Right cardiac atrium (tissue), 5 donors: ENCODE measurements around the gene RETREG1. TPM values are rescaled to one million over a fixed set of nuclear protein-coding genes. Genes with fewer than 3 reads are reported as not detected.
"Not testable (repeated sequence)": the region's sequence is repeated elsewhere in the genome, so short reads cannot be mapped to it uniquely, and the experiment has no call there.

ENCODE experiments used
- ATAC-seq, 2 donors: fragments of 200-7000 bp; cut with Tn5 transposase; one replicate each; pipeline versions ENCODE4 v1.8.0 to v1.9.1; 2020; ENCODE audit warnings: moderate library complexity in 2 of 2, mild to moderate bottlenecking in 1 of 2
- DNase-seq, 3 donors: peaks; one replicate each; pipeline ENCODE4 v3.0.0-alpha.2; 2020
- H3K27ac ChIP-seq: one replicate; pipeline ENCODE4 v1.5.1; 2013; ENCODE audit warnings: mild to moderate bottlenecking, low read length, control low read depth, moderate library complexity
- H3K27me3 ChIP-seq: one replicate; pipeline ENCODE4 v1.6.1; 2013; ENCODE audit not compliant: control insufficient read depth, insufficient read depth
- H3K4me1 ChIP-seq: one replicate; pipeline ENCODE4 v1.6.1; 2013; ENCODE audit warnings: low read length; ENCODE audit not compliant: control insufficient read depth, insufficient read depth
- H3K4me3 ChIP-seq: one replicate; pipeline ENCODE4 v1.5.1; 2013; ENCODE audit warnings: low read length, control low read depth
- H3K9me3 ChIP-seq: one replicate; pipeline ENCODE4 v1.6.1; 2013; ENCODE audit warnings: low read length; ENCODE audit not compliant: control insufficient read depth
- WGBS: extraction: QIAGEN DNeasy Blood & Tissue Kit; methylation state at CpG from one replicate; pipeline ENCODE4 v1.1.7; 2013; 5-methylcytosine and 5-hydroxymethylcytosine counted together
- intact Hi-C, 4 donors: fragments of 100-400 bp; cut with DNase I; formaldehyde crosslinking; loops; one replicate each; pipeline versions ENCODE4 v1.11.0 to v1.14.0; 2022 to 2023
- polyA plus RNA-seq: library from polyadenylated mRNA; stranded (reverse); fragments of 200-250 nt; gene quantifications from one replicate; pipeline ENCODE4 v1.2.3, GENCODE V29; 2013
- total RNA-seq, 4 donors: library from RNA; stranded (reverse); fragmentation: NEBNext Ultra II Directional; extraction: Animal tissue kit (Norgen Biotek cat#: 25700); gene quantifications; one replicate each; pipeline ENCODE4 v1.2.1, GENCODE V29; 2021
- donor health status: healthy with polysubstance abuse.
- donor health status: DM: no; HTN: yes; CAD: no.
- donor health status: DM: no; HTN: no; CAD: no.
- donor health status: DM: no; HTN: yes; CAD: no; lungs with severe emphysema.
- donor health status: DM: yes; HTN: yes; CAD: no.

Gene RETREG1
- total and polyA plus RNA-seq, 5 donors: 114 to 209 (median 148) TPM

DNA sequence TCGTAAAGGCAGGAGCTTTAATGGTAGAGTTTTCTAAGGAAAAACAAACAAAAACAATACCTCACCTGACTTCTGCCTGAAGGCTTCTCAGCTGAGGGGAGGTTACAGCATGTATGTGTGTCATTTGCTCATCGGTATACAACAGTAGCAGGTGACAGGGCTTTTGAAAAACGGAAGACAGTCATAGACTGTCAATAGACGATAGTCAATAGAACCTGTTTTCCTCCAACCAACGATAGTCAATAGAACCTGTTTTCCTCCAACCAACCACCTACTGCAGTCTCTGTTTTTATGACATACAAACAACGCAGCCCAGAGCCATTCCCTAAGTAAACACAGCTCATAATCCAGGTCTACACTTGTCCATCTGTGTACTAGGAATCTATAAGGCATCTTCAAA is 74.6 kb downstream of the RETREG1 start:
- Histone ChIP-seq H3K4me1 (peaks cover 12% of the 10 kb centered on the region), H3K4me3 (no peak overlapping the region), H3K9me3 (no peaks in the 10 kb centered on the region), H3K27me3 (no peaks in the 10 kb centered on the region), H3K27ac (peak overlapping the region; percentile 36)
- intact Hi-C loops: loop anchor here in 1 of 4 donors (10.0 kb wide), 1 partner anchor 47 kb away; no protein-coding TSS in a partner anchor
- DNase-seq (no peak), ATAC-seq (no peak)
- 86% methylated on average over 6 of the region's 6 CpGs for WGBS

- H3K4me1 ChIP-seq: peaks cover 15% of the 10 kb centered on the region
- intact Hi-C loops: loop anchor here in 1 of 4 donors (10.0 kb wide), 1 partner anchor 47 kb away; no protein-coding TSS in a partner anchor
- not testable (repeated sequence) for ATAC-seq
Observed at GRCh38 chr5:16541592-16541991, 75.2 kb downstream of the RETREG1 start.

DNA sequence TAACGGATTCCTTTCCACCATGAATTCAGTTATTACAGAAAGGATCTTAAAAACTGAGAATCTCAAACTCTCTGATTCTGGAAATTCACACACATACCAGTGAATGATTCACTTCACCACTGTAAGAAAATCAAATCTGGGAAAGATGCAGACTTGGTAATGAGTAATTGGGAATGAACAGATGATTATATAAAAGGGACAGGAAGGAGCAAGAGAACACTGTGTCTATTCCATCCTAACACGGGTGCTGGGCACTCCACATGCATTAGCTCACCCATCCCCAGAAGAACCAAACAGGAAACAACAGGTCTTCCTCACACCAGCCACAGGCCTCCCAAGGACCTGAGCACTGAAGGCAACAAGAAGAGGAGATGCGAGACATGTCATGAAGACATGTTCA is 76.4 kb downstream of the RETREG1 start:
- peaks cover 17% of the 10 kb centered on the region for H3K4me1 ChIP-seq
- H3K27ac ChIP-seq: peak overlapping the region; percentile 54
- WGBS: 85% methylated on average over 3 of the region's 3 CpGs
- intact Hi-C loops: loop anchor here in 1 of 4 donors (10.0 kb wide), 1 partner anchor 46 kb away; no protein-coding TSS in a partner anchor
- DNase-seq (no peak), ATAC-seq (no peak)
- no peak overlapping the region for H3K4me3 ChIP-seq
- H3K9me3 ChIP-seq: no peaks in the 10 kb centered on the region
- no peaks in the 10 kb centered on the region for H3K27me3 ChIP-seq

More at GRCh38 chr5:16541592-16541991, 75.2 kb downstream of the RETREG1 start:
- not testable (repeated sequence) for DNase-seq, H3K27me3 ChIP-seq, H3K9me3 ChIP-seq, H3K4me3 ChIP-seq, H3K27ac ChIP-seq

DNA sequence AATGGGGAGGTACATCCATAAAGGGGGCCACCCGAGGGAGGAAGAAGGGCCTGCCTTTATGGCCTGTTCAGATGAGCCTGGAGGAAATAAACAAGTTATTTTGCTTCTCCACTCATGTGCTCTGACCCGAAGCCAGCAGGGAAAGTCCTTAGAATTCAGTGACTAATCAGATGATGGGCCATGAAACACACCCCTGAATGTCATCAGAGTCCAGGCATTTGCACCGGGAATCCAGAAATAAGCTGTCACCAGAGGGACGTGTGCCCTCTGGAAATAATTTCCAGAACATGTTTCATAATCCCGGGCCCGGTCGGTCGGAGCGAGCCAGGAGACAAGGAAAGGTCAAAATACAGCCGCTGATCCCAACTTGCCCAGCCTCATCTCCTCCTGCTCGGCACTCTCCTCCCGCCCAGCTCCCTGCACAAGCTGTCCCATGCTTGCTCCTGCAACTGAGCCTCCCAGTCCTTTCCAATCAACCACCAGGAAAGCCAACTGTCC is 77.6 kb downstream of the RETREG1 start:
- H3K4me3 ChIP-seq: no peak overlapping the region
- H3K27ac ChIP-seq: peak overlapping the region; percentile 99
- H3K4me1 ChIP-seq: peaks cover 17% of the 10 kb centered on the region
- ATAC-seq: peak; percentile 92 to 94
- peak; percentile 81 to 89 (median 82) for DNase-seq
- H3K27me3 ChIP-seq: no peaks in the 10 kb centered on the region
- WGBS: 32% methylated on average over 12 of the region's 12 CpGs
- H3K9me3 ChIP-seq: no peaks in the 10 kb centered on the region
- intact Hi-C loops: no loop called here

GRCh38 chr5:16538006-16538405 is 78.8 kb downstream of the RETREG1 start:
- no peak for DNase-seq
- intact Hi-C loops: no loop called here
- Histone ChIP-seq H3K27me3 (no peaks in the 10 kb centered on the region), H3K4me3 (no peak overlapping the region), H3K9me3 (no peaks in the 10 kb centered on the region), H3K4me1 (peaks cover 17% of the 10 kb centered on the region), H3K27ac (peak overlapping the region; percentile 99)
- ATAC-seq: no peak
- 83% methylated on average over 8 of the region's 8 CpGs for WGBS

GRCh38 chr5:16536818-16537217 is 80.0 kb downstream of the RETREG1 start:
- ATAC-seq: no peak
- peak overlapping the region; percentile 85 for H3K27ac ChIP-seq
- 78% methylated on average over 4 of the region's 4 CpGs for WGBS
- no peak overlapping the region for H3K4me3 ChIP-seq
- intact Hi-C loops: no loop called here
- no peaks in the 10 kb centered on the region for H3K9me3 ChIP-seq
- DNase-seq: no peak
- no peaks in the 10 kb centered on the region for H3K27me3 ChIP-seq
- H3K4me1 ChIP-seq: peaks cover 14% of the 10 kb centered on the region

GRCh38 chr5:16536246-16536645 is 80.6 kb downstream of the RETREG1 start:
- peaks cover 14% of the 10 kb centered on the region for H3K4me1 ChIP-seq
- peak in 1 of 2 donors; percentile 19 for ATAC-seq

DNA sequence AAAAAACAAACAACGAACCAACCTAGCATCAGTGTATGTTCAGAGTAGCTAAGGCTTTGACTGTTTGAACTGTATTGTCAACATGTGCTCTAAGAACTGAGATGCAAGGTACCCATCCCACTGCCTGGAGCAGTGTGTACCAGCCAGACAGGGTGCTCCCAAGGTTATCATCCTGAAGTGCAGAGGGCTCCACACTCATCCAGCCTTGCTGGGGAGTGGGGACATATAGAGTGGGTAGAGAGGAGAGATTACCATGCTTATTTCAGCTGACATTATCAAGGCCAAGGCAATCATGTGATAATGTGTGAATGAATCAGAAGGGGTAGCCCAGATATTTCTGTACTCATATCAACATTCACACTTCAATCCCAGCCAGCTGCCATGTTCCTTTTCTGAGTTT is 82.5 kb downstream of the RETREG1 start:
- H3K27ac ChIP-seq: peak overlapping the region; percentile 48
- intact Hi-C loops: no loop called here
- DNase-seq: peak in 2 of 3 donors; percentile 32 to 65

More at GRCh38 chr5:16536246-16536645, 80.6 kb downstream of the RETREG1 start:
- no peaks in the 10 kb centered on the region for H3K27me3 ChIP-seq
- WGBS: 52% methylated on average over 6 of the region's 6 CpGs
- no peaks in the 10 kb centered on the region for H3K9me3 ChIP-seq
- intact Hi-C loops: no loop called here
- H3K4me3 ChIP-seq: no peak overlapping the region
- DNase-seq: peak in 1 of 3 donors; percentile 52
- peak overlapping the region; percentile 85 for H3K27ac ChIP-seq

DNA sequence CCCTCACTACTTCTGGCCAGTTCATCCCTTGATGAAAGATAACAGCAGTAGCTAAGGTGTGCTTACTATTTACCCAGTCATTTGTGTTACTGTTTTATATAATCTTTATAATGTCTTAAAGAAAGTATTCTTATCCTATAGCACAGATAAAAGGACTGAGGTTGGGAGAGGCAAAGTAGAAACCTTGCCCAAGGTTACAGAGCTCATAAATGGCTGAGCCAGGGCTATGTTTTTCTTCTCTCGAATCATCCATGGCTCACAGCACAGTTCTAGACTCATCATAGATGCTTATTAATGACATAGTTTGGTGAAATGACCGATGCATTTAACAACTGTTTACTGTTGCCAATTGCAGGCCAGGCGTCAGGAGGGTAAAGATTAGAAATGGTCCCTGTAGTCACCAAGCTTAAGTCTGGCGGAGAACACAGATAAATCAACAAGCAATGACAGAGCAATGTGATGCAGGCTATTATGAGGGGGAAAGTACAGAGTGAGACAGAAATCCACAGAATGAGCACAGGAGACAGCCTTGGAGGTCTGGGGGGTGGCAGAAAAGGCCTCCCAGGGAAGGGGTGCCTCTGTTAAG is 85.6 kb downstream of the RETREG1 start:
- intact Hi-C loops: no loop called here

More for the DNA sequence above, 82.5 kb downstream of the RETREG1 start:
- no peaks in the 10 kb centered on the region for H3K27me3 ChIP-seq
- H3K4me1 ChIP-seq: peaks cover 10% of the 10 kb centered on the region
- peak; percentile 92 to 94 for ATAC-seq
- H3K9me3 ChIP-seq: no peaks in the 10 kb centered on the region
- no peak overlapping the region for H3K4me3 ChIP-seq
- 50% methylated on average over 1 of the region's 1 CpG for WGBS

DNA sequence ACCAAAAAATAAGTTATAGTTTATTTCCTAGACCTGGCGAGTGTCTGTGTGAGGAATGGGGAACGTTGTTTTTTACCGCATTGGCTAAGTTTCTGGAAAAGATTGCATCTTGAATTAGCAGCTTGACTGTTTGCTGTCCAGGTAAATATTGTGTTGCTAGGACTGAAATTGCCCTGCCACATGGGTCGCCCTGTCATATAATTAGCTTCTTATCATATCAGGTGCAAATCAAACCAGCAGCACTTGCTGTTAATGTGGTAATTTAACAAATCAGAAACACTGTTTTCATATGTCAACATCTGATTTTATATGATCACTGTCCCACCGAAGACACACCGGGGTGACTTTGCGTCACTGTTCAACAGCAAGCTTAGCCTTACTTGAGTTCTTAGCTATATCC is 87.5 kb downstream of the RETREG1 start:
- Histone ChIP-seq H3K4me1 (no peaks in the 10 kb centered on the region), H3K27me3 (no peaks in the 10 kb centered on the region), H3K27ac (peak overlapping the region; percentile 95), H3K4me3 (no peak overlapping the region), H3K9me3 (no peaks in the 10 kb centered on the region)
- intact Hi-C loops: no loop called here
- DNase-seq: no peak
- 58% methylated on average over 7 of the region's 7 CpGs for WGBS
- ATAC-seq: peak in 1 of 2 donors; percentile 36

More for the DNA sequence above, 85.6 kb downstream of the RETREG1 start:
- 53% methylated on average over 4 of the region's 4 CpGs for WGBS
- Histone ChIP-seq H3K27ac (peak overlapping the region; percentile 66), H3K27me3 (no peaks in the 10 kb centered on the region), H3K4me3 (no peak overlapping the region), H3K9me3 (no peaks in the 10 kb centered on the region), H3K4me1 (no peaks in the 10 kb centered on the region)
- no peak for ATAC-seq
- no peak for DNase-seq

GRCh38 chr5:16528382-16529110 is 88.3 kb downstream of the RETREG1 start:
- no peak overlapping the region for H3K4me3 ChIP-seq
- H3K27ac ChIP-seq: peak overlapping the region; percentile 87
- H3K4me1 ChIP-seq: no peaks in the 10 kb centered on the region
- ATAC-seq: no peak
- intact Hi-C loops: no loop called here
- H3K27me3 ChIP-seq: no peaks in the 10 kb centered on the region
- 81% methylated on average over 7 of the region's 7 CpGs for WGBS
- no peaks in the 10 kb centered on the region for H3K9me3 ChIP-seq
- DNase-seq: no peak
